CD8-positive, alpha-beta memory T cell (primary cell): ENCODE data around the gene ADAM10. TPM values are rescaled to one million over a fixed set of nuclear protein-coding genes. Genes with fewer than 3 reads are reported as not detected.
"Not testable (repeated sequence)": the region's sequence is repeated elsewhere in the genome, so short reads cannot be mapped to it uniquely, and the experiment has no call there.

Experiments used
- CTCF ChIA-PET: fragments of 350-600 bp; sonication (Branson Sonifier 250); formaldehyde crosslinking; loops from one replicate; lab custom pipeline; 2021; ENCODE audit warnings: antibody characterized with exemption; lab: Charles Lee
- POLR2A ChIA-PET: fragments of 350-600 bp; sonication (Branson Sonifier 250); formaldehyde crosslinking; loops from one replicate; lab custom pipeline; 2021; ENCODE audit warnings: antibody characterized with exemption; lab: Charles Lee
- DNase-seq, 5 donors: peaks; one replicate each; pipeline versions ENCODE4 v3.0.0 to v3.0.0-alpha.2; 2020 to 2022; ENCODE audit warnings: mixed read lengths in 1 of 5
- H3K27ac ChIP-seq: one replicate; pipeline ENCODE4 v1.7.0; 2013; ENCODE audit warnings: low read depth, mild to moderate bottlenecking, low read length, moderate library complexity
- H3K27me3 ChIP-seq: 2 replicates; pipeline ENCODE4 v1.7.0; 2013; ENCODE audit warnings: low read length, mild to moderate bottlenecking; ENCODE audit not compliant: insufficient read depth, poor library complexity, severe bottlenecking
- H3K36me3 ChIP-seq: 2 replicates; pipeline ENCODE4 v1.7.0; 2013; ENCODE audit warnings: mild to moderate bottlenecking, low read length, moderate library complexity; ENCODE audit not compliant: insufficient read depth
- H3K4me1 ChIP-seq: 2 replicates; pipeline ENCODE4 v1.7.0; 2013; ENCODE audit warnings: mild to moderate bottlenecking, low read length, moderate library complexity; ENCODE audit not compliant: insufficient read depth
- H3K4me3 ChIP-seq: 2 replicates; pipeline ENCODE4 v1.7.0; 2013; ENCODE audit warnings: mild to moderate bottlenecking, low read length
- H3K9me3 ChIP-seq: 2 replicates; pipeline ENCODE4 v1.7.0; 2013; ENCODE audit warnings: mild to moderate bottlenecking, low read length
- H3K27ac Mint-ChIP-seq, 8 donors: one replicate each; pipeline ENCODE4 v1.8.0; 2020 to 2021; ENCODE audit warnings: mixed read lengths in 8 of 8, mild to moderate bottlenecking in 6 of 8, inconsistent platforms in 3 of 8, moderate library complexity in 3 of 8
- H3K27me3 Mint-ChIP-seq, 2 donors: one replicate each; pipeline ENCODE4 v1.8.0; 2020 to 2021; ENCODE audit warnings: mixed read lengths in 2 of 2, mild to moderate bottlenecking in 1 of 2, moderate library complexity in 1 of 2
- H3K36me3 Mint-ChIP-seq, 3 donors: one replicate each; pipeline ENCODE4 v1.8.0; 2020 to 2021; ENCODE audit warnings: mixed read lengths in 3 of 3, inconsistent platforms in 1 of 3, mild to moderate bottlenecking in 1 of 3
- H3K4me1 Mint-ChIP-seq, 3 donors: one replicate each; pipeline ENCODE4 v1.8.0; 2020 to 2021; ENCODE audit warnings: mixed read lengths in 3 of 3, inconsistent platforms in 1 of 3, mild to moderate bottlenecking in 1 of 3
- H3K4me3 Mint-ChIP-seq, 7 donors: one replicate each; pipeline ENCODE4 v1.8.0; 2020 to 2021; ENCODE audit warnings: mixed read lengths in 7 of 7, mild to moderate bottlenecking in 6 of 7, moderate library complexity in 4 of 7, inconsistent platforms in 2 of 7
- H3K9me3 Mint-ChIP-seq, 5 donors: one replicate each; pipeline ENCODE4 v1.8.0; 2020 to 2022; ENCODE audit warnings: mixed read lengths in 5 of 5, mild to moderate bottlenecking in 3 of 5, moderate library complexity in 2 of 5, inconsistent platforms in 1 of 5
- polyA plus RNA-seq: library from polyadenylated mRNA; unstranded; fragments of 300-500 nt; fragmentation: Illumina TruSeq; gene quantifications from one replicate; pipeline ENCODE4 v1.2.3, GENCODE V29; 2021
- total RNA-seq, 2 experiments: library from RNA; stranded (reverse); gene quantifications; one replicate each; pipeline ENCODE4 v1.2.3, GENCODE V29; 2021

The ADAM10 gene
- total and polyA plus RNA-seq, 3 experiments from 2014 or later: 81.6 to 120 (median 86.6) TPM

DNA sequence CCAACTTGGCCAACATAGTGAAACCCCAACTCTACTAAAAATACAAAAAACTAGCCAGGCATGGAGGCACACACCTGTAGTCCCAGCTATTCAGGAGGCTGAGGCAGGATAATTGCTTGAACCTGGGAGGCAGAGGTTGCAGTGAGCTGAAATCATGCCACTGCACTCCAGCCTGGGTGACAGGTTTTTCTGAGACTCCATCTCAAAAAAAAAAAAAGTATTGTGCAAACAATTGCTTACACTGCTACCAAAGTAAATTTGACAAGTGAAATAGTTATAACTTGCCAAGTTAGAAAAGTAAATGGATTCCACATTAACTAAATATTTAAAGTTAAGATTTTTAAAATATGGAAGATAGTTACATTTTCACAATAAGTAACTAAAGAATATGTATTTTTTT is 129.2 kb downstream of the ADAM10 start:
- peak overlapping the region in 2 of 8 donors; percentile 69 to 78 for H3K27ac Mint-ChIP-seq
- H3K27me3 ChIP-seq, H3K4me1 ChIP-seq, CTCF ChIA-PET, H3K27me3 Mint-ChIP-seq, POLR2A ChIA-PET, H3K27ac ChIP-seq, H3K9me3 ChIP-seq, H3K36me3 ChIP-seq, DNase-seq, H3K4me3 ChIP-seq: not testable (repeated sequence)
- peak overlapping the region in 1 of 7 donors; percentile 55 for H3K4me3 Mint-ChIP-seq
- peaks cover 2 to 20% (median 7%) of the 10 kb centered on the region in 5 donors for H3K9me3 Mint-ChIP-seq
- peaks cover 50 to 65% (median 62%) of the 10 kb centered on the region in 3 donors for H3K4me1 Mint-ChIP-seq
- H3K36me3 Mint-ChIP-seq: peaks cover 33 to 64% (median 53%) of the 10 kb centered on the region in 3 donors

- POLR2A ChIA-PET: no interaction called here
- H3K27ac Mint-ChIP-seq: peak overlapping the region in 5 of 8 donors; percentile 20 to 60 (median 46)
Measured at GRCh38 chr15:58616171-58616570, 133.3 kb downstream of the ADAM10 start.

GRCh38 chr15:58611731-58612676 is 137.5 kb downstream of the ADAM10 start:
- H3K27me3 Mint-ChIP-seq: peaks cover 0 to 2% of the 10 kb centered on the region in 2 donors

More at GRCh38 chr15:58616171-58616570, 133.3 kb downstream of the ADAM10 start:
- Mint-ChIP-seq H3K9me3 (peaks cover 14 to 38% (median 19%) of the 10 kb centered on the region in 5 donors), H3K4me1 (peaks cover 36 to 60% (median 50%) of the 10 kb centered on the region in 3 donors), H3K4me3 (no peak overlapping the region), H3K27me3 (peaks cover 0 to 2% of the 10 kb centered on the region in 2 donors), H3K36me3 (peaks cover 36 to 80% (median 75%) of the 10 kb centered on the region in 3 donors)
- Histone ChIP-seq H3K27me3 (no peaks in the 10 kb centered on the region), H3K27ac (no peak overlapping the region), H3K4me3 (no peak overlapping the region), H3K4me1 (no peaks in the 10 kb centered on the region), H3K36me3 (peaks cover 8% of the 10 kb centered on the region), H3K9me3 (peaks cover 5% of the 10 kb centered on the region)
- DNase-seq: no peak
- CTCF ChIA-PET: no interaction called here

DNA sequence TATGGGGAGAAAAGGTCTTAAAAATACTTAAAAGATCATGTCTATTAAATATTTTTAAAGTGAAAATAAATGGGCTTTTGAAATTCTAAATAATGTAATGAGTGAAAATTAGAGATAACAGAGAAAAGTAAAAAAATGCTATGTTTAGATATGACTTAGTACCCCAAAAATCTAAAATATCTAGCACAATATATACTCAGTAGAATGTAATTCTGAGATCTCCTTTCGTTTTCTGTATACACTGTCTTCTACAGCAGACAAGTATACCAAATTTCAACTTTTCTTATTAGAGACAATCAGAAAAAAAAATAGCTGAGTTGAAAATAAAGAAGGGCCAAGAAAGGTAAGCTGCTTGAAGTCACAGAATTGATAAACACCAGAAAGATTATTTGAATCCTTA is 140.8 kb downstream of the ADAM10 start:
- Histone ChIP-seq H3K9me3 (no peaks in the 10 kb centered on the region), H3K27ac (peak overlapping the region; percentile 3), H3K27me3 (no peaks in the 10 kb centered on the region), H3K36me3 (peaks cover 13% of the 10 kb centered on the region), H3K4me3 (no peak overlapping the region), H3K4me1 (peaks cover 9% of the 10 kb centered on the region)
- Mint-ChIP-seq H3K4me3 (peak overlapping the region in 5 of 7 donors; percentile 41 to 77 (median 67)), H3K36me3 (peaks cover 24 to 78% (median 51%) of the 10 kb centered on the region in 3 donors), H3K27me3 (no peaks in the 10 kb centered on the region), H3K4me1 (peaks cover 39 to 60% (median 46%) of the 10 kb centered on the region in 3 donors), H3K27ac (peak overlapping the region; percentile 29 to 94 (median 82)), H3K9me3 (peaks cover 2 to 6% (median 4%) of the 10 kb centered on the region in 5 donors)
- POLR2A ChIA-PET: no interaction called here
- CTCF ChIA-PET: no interaction called here
- no peak for DNase-seq

More at GRCh38 chr15:58611731-58612676, 137.5 kb downstream of the ADAM10 start:
- no peaks in the 10 kb centered on the region for H3K27me3 ChIP-seq
- peak overlapping the region in 2 of 7 donors; percentile 15 to 48 for H3K4me3 Mint-ChIP-seq
- H3K36me3 ChIP-seq: peaks cover 9% of the 10 kb centered on the region
- H3K9me3 Mint-ChIP-seq: peaks cover 12 to 31% (median 17%) of the 10 kb centered on the region in 5 donors
- peaks cover 47 to 71% (median 62%) of the 10 kb centered on the region in 3 donors for H3K4me1 Mint-ChIP-seq
- no peak for DNase-seq
- H3K4me3 ChIP-seq: no peak overlapping the region
- H3K36me3 Mint-ChIP-seq: peaks cover 35 to 78% (median 68%) of the 10 kb centered on the region in 3 donors
- POLR2A ChIA-PET: no interaction called here
- peak overlapping the region in 4 of 8 donors; percentile 29 to 69 (median 54) for H3K27ac Mint-ChIP-seq
- CTCF ChIA-PET: no interaction called here
- H3K27ac ChIP-seq: no peak overlapping the region
- peaks cover 9% of the 10 kb centered on the region for H3K4me1 ChIP-seq
- H3K9me3 ChIP-seq: peaks cover 5% of the 10 kb centered on the region

- Mint-ChIP-seq H3K4me1 (peaks cover 37 to 55% (median 40%) of the 10 kb centered on the region in 3 donors), H3K27me3 (no peaks in the 10 kb centered on the region), H3K9me3 (peaks cover 0 to under 1% (median under 1%) of the 10 kb centered on the region in 5 donors), H3K4me3 (peak overlapping the region; percentile 36 to 77 (median 67)), H3K36me3 (peaks cover 22 to 78% (median 50%) of the 10 kb centered on the region in 3 donors), H3K27ac (peak overlapping the region; percentile 16 to 94 (median 82))
- H3K4me3 ChIP-seq: no peak overlapping the region
- DNase-seq: peak in 2 of 5 donors; percentile 6 to 37
- ChIA-PET POLR2A (no interaction called here), CTCF (no interaction called here)
- H3K4me1 ChIP-seq: peaks cover 9% of the 10 kb centered on the region
- peaks cover 13% of the 10 kb centered on the region for H3K36me3 ChIP-seq
- H3K27ac ChIP-seq: peak overlapping the region; percentile 3
- H3K27me3 ChIP-seq: no peaks in the 10 kb centered on the region
- no peaks in the 10 kb centered on the region for H3K9me3 ChIP-seq
Measured at GRCh38 chr15:58608129-58608590, 141.3 kb downstream of the ADAM10 start.

DNA sequence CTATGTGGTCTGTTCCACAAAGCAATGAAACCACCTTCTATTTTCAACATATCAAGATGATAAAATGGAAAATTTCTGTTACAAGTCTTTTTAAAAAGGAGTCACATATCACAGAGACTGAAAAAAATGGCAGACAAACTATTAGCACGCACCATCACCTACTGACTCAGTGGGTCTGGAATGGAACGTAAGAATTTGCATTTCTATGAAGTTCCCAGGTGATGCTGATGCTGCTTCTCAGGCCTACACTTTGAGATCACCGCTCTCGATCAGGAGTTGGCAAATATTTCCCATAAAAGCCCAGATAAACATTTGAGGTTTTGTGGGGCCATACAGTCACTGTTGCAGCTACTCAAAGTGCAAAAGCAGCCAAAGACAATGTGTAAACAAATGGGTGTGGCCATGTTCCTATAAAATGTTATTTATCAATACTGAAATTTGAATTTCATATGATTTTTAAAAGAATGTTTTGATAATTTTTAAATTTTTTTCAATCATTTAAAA is 142.9 kb downstream of the ADAM10 start:
- no peak for DNase-seq
- Mint-ChIP-seq H3K4me3 (no peak overlapping the region), H3K36me3 (peaks cover 26 to 74% (median 42%) of the 10 kb centered on the region in 3 donors), H3K27ac (peak overlapping the region in 1 of 8 donors; percentile 47), H3K4me1 (peaks cover 35 to 42% (median 38%) of the 10 kb centered on the region in 3 donors), H3K27me3 (no peaks in the 10 kb centered on the region), H3K9me3 (no peaks in the 10 kb centered on the region)
- Histone ChIP-seq H3K27ac (no peak overlapping the region), H3K4me1 (peaks cover 9% of the 10 kb centered on the region), H3K36me3 (peaks cover 16% of the 10 kb centered on the region), H3K9me3 (no peaks in the 10 kb centered on the region), H3K27me3 (no peaks in the 10 kb centered on the region), H3K4me3 (no peak overlapping the region)
- ChIA-PET CTCF (no interaction called here), POLR2A (no interaction called here)

- Mint-ChIP-seq H3K27ac (peak overlapping the region in 1 of 8 donors; percentile 47), H3K9me3 (no peaks in the 10 kb centered on the region), H3K27me3 (no peaks in the 10 kb centered on the region), H3K36me3 (peaks cover 24 to 74% (median 39%) of the 10 kb centered on the region in 3 donors), H3K4me3 (no peak overlapping the region), H3K4me1 (peaks cover 35 to 42% (median 38%) of the 10 kb centered on the region in 3 donors)
- no peak overlapping the region for H3K4me3 ChIP-seq
- H3K9me3 ChIP-seq: no peaks in the 10 kb centered on the region
- no peaks in the 10 kb centered on the region for H3K27me3 ChIP-seq
- CTCF ChIA-PET: no interaction called here
- POLR2A ChIA-PET: no interaction called here
- H3K27ac ChIP-seq: no peak overlapping the region
- peaks cover 9% of the 10 kb centered on the region for H3K4me1 ChIP-seq
- DNase-seq: no peak
- peaks cover 16% of the 10 kb centered on the region for H3K36me3 ChIP-seq
Measured at GRCh38 chr15:58605931-58606530, 143.5 kb downstream of the ADAM10 start.
